RWPE1 (cell line): ENCODE data around the gene PSMG4.

ENCODE experiments used
- CTCF ChIA-PET: fragments of 350-600 bp; sonication (Branson Sonifier 250); formaldehyde crosslinking; extraction: SDS; loops from one replicate; lab custom pipeline; 2021; lab: Yijun Ruan, JAX
- POLR2A ChIA-PET: fragments of 400-600 bp; formaldehyde crosslinking; extraction: SDS; loops from one replicate; lab custom pipeline; 2020; ENCODE audit warnings: antibody characterized with exemption; ENCODE audit not compliant: low non-redundant PET; lab: Yijun Ruan, JAX
- DNase-seq: peaks from one replicate; pipeline ENCODE4 v3.0.0; 2012; ENCODE audit warnings: low spot score
- H3K27ac ChIP-seq: fragments of 450-650 bp; 2 replicates; pipeline ENCODE4 v1.5.1; 2017
- CTCF ChIP-seq: fragments of 450-650 bp; conservative IDR thresholded peaks from 2 replicates; pipeline ENCODE4 v1.5.1; 2017; ENCODE audit warnings: low read depth, mild to moderate bottlenecking

Gene PSMG4

GRCh38 chr6:3288711-3289663 is 30.2 kb downstream of the PSMG4 start:
- no peak for DNase-seq
- CTCF ChIA-PET, result interaction anchor here (0.6 kb wide), 1 partner anchor 193 kb away, joined by 3 read pairs; no protein-coding TSS in a partner anchor
- peak overlapping the region; percentile 12 for H3K27ac ChIP-seq
- POLR2A ChIA-PET, result no interaction called here
- no peak for TF ChIP-seq CTCF

- POLR2A ChIA-PET, result no interaction called here
Observed at GRCh38 chr6:3289664-3290055, 30.9 kb downstream of the PSMG4 start.

GRCh38 chr6:3290149-3290930 is 31.6 kb downstream of the PSMG4 start:
- no peak for DNase-seq
- peak overlapping the region; percentile 3; the same call in 1 of the 2 replicates for H3K27ac ChIP-seq
- ChIA-PET POLR2A (no interaction called here), CTCF (interaction anchor here (0.6 to 0.7 kb wide), 2 partner anchors 32 to 728 kb away, joined by 3 read pairs; no protein-coding TSS in a partner anchor)
- TF ChIP-seq CTCF, result no peak

More at GRCh38 chr6:3289664-3290055, 30.9 kb downstream of the PSMG4 start:
- CTCF ChIA-PET, result interaction anchor here (0.6 to 0.7 kb wide), 2 partner anchors 33 to 728 kb away, joined by 3 read pairs; no protein-coding TSS in a partner anchor
- DNase-seq, result no peak
- no peak for TF ChIP-seq CTCF
- peak overlapping the region; percentile 12; the same call in 1 of the 2 replicates for H3K27ac ChIP-seq

- ChIA-PET POLR2A (no interaction called here), CTCF (no interaction called here)
- TF ChIP-seq CTCF, result no peak
- no peak for DNase-seq
- H3K27ac ChIP-seq, result peak overlapping the region; percentile 3; the same call in 1 of the 2 replicates
Observed at GRCh38 chr6:3290931-3291211, 32.1 kb downstream of the PSMG4 start.

- POLR2A ChIA-PET, result no interaction called here
- TF ChIP-seq CTCF, result no peak
- no peak overlapping the region for H3K27ac ChIP-seq
- DNase-seq, result no peak
- CTCF ChIA-PET, result no interaction called here
Observed at GRCh38 chr6:3291346-3291745, 32.6 kb downstream of the PSMG4 start.

- DNase-seq, result no peak
- peak overlapping the region; percentile 12; the same call in 1 of the 2 replicates for H3K27ac ChIP-seq
- ChIA-PET POLR2A (no interaction called here), CTCF (interaction anchor here (0.6 kb wide), 1 partner anchor 602 kb away, joined by 3 read pairs; no protein-coding TSS in a partner anchor)
- no peak for TF ChIP-seq CTCF
Observed at GRCh38 chr6:3291987-3292386, 33.2 kb downstream of the PSMG4 start.
